GM18505 (cell line): Measurements from ENCODE around the gene EPN1.

Experiments used
- ATAC-seq: cut with Tn5 transposase; IDR thresholded peaks from one replicate; pipeline ENCODE4 v1.9.1; 2021; ENCODE audit not compliant: unreplicated experiment
- POLR2A ChIP-seq: IDR thresholded peaks from 4 replicates; pipeline ENCODE4 v1.6.1; 2011; ENCODE audit warnings: borderline replicate concordance; ENCODE audit not compliant: insufficient read depth, insufficient read length; ENCODE audit errors: extremely low read depth

Gene EPN1

GRCh38 chr19:55683449-55684261, 8.6 kb downstream of the EPN1 start:
- no peak for TF ChIP-seq POLR2A
- ATAC-seq, result no peak

GRCh38 chr19:55684946-55685681, 10.1 kb downstream of the EPN1 start:
- no peak for ATAC-seq
- TF ChIP-seq POLR2A, result no peak

GRCh38 chr19:55685776-55686175, 10.8 kb downstream of the EPN1 start:
- no peak for ATAC-seq
- no peak for TF ChIP-seq POLR2A

GRCh38 chr19:55686311-55687050, 11.5 kb downstream of the EPN1 start:
- TF ChIP-seq POLR2A, result no peak

GRCh38 chr19:55687281-55688201, 12.5 kb downstream of the EPN1 start:
- ATAC-seq, result no peak
- no peak for TF ChIP-seq POLR2A

More at GRCh38 chr19:55686311-55687050, 11.5 kb downstream of the EPN1 start:
- no peak for ATAC-seq

GRCh38 chr19:55688422-55689218, 13.6 kb downstream of the EPN1 start:
- no peak for TF ChIP-seq POLR2A
- no peak for ATAC-seq

- ATAC-seq, result no peak
- no peak for TF ChIP-seq POLR2A
Observed at GRCh38 chr19:55689411-55690108, 14.5 kb downstream of the EPN1 start.

- TF ChIP-seq POLR2A, result no peak
- no peak for ATAC-seq
Observed at GRCh38 chr19:55690109-55690768, 15.2 kb downstream of the EPN1 start.

- ATAC-seq, result no peak
- no peak for TF ChIP-seq POLR2A
Observed at GRCh38 chr19:55690769-55691545, 15.9 kb downstream of the EPN1 start.
